Stimulated activated CD8-positive, alpha-beta memory T cell treated with anti-CD3 and anti-CD28 coated beads, Interleukin-15, amount 100 ng/mL, for 4 hours (primary cell): Measurements from ENCODE around the gene GYPB.
"Not testable (repeated sequence)": the region's sequence is repeated elsewhere in the genome, so short reads cannot be mapped to it uniquely, and the experiment has no call there.

Experiments used
- DNase-seq, 2 donors: peaks; one replicate each; pipeline ENCODE4 v3.0.0-alpha.2; 2020; ENCODE audit warnings: low read depth in 2 of 2

Gene GYPB

GRCh38 chr4:144014808-144015207 lies 4.4 kb downstream of the GYPB start:
- no peak for DNase-seq

DNA sequence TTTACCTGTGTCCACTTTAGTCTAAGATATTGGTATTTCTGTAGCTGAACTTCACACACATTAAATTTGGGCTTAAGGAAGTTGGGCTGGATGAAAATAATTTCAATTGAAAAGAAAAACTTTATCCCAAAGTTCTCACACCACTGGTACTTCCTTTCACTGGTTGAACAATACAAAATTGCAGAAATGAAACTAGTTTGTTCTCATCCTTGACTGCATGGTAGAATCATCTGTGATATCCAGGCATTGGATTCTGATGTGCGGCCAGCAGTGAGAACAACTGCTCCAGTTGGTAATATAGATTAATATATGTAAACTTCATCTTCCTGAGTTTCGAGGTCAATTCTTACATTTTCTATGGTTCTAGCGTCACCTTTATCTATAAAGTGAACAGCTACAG lies 10.6 kb downstream of the GYPB start:
- not testable (repeated sequence) for DNase-seq

- not testable (repeated sequence) for DNase-seq
Observed at GRCh38 chr4:144007960-144008359, 11.2 kb downstream of the GYPB start.

DNA sequence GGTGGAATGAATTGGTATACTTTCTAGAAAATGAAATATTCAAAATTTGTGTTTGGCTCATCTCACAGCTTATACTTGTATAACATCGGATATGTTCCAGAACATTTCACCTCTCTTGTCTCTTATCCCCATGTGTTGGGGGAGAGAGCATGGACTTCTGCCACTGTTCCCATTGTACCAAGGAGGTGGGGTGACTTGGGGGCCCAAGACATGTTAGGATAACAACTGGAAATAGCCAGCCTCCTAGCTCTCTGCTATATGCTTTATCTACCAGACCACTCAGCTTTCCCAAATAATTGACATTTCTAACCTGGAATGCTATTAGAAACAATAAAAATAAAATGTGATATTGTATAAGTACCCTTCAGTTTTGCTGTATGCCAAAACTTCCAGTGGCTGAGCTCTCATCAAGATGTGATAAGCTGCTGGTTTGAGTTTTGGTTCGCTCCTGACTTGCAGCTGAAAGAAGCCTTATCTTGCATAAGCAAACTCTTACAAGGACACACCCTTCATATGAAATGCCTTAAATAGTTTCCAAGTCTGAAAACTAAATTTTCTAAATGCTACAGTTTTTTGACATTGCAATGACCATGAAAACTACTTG lies 12.9 kb downstream of the GYPB start:
- not testable (repeated sequence) for DNase-seq

GRCh38 chr4:144005558-144005953 lies 13.6 kb downstream of the GYPB start:
- not testable (repeated sequence) for DNase-seq

GRCh38 chr4:144004868-144005557 lies 14.2 kb downstream of the GYPB start:
- not testable (repeated sequence) for DNase-seq

DNA sequence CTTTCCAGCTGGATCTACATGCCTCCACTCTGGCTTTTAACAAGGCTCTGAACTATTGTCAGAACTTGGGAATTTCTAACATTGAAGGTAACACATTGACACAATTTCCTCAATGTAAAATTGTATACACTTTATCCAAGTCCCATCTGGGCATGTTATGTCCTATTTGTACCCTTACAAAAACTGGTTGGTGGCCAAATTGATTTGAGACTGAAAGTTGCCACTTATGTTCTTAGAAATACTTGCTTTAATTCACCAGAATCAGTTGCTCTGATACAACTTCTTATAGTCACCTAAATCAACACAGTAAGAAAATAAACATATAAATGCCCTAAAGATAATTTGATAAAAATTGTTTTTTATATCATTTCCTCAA lies 15.3 kb downstream of the GYPB start:
- DNase-seq, result not testable (repeated sequence)

GRCh38 chr4:144003205-144003889 lies 15.8 kb downstream of the GYPB start:
- not testable (repeated sequence) for DNase-seq

- DNase-seq, result not testable (repeated sequence)
Observed at GRCh38 chr4:144000331-144000995, 18.7 kb downstream of the GYPB start.

DNA sequence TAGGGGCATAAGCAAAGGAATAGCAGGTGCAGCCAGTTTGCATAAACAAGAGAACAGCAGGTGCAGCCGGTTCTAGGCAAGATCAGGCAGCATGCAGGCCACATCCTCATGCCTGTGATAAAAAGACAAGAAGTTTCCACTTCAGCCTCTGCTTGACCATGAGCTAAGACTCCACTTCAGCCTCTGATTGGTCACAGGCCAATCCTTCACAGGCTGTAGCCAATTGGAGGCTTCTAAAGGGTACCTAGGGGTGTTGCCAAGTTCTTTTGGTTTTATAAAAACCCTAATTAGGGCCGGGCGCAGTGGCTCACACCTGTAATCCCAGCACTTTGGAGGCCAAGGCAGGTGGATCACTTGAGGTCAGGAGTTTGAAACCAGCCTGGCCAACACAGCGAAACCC lies 23.0 kb downstream of the GYPB start:
- not testable (repeated sequence) for DNase-seq

DNA sequence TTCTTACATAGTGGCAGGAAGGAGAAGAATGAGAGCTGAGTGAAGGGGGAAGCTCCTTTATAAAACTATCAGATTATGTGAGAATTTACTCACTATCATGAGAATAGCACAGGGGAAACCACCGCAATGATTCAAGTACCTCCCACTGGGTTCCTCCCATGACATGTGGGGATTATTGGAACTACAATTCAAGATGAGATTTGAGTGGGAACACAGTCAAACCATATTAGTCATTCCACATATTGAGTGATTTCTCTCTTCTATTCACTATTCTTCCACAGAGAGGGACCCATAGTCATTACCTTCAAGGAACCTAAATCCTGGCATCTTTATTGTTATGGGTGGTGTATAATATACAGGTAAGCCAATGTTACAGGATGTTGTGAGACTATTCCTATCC lies 27.4 kb downstream of the GYPB start:
- DNase-seq, result not testable (repeated sequence)

GRCh38 chr4:143990717-143991116 lies 28.5 kb downstream of the GYPB start:
- DNase-seq, result not testable (repeated sequence)

- no peak for DNase-seq
Observed at GRCh38 chr4:143986180-143986579, 33.0 kb downstream of the GYPB start.

- DNase-seq, result not testable (repeated sequence)
Observed at GRCh38 chr4:143980776-143981175, 38.4 kb downstream of the GYPB start.

GRCh38 chr4:143975527-143975926 lies 43.7 kb downstream of the GYPB start:
- not testable (repeated sequence) for DNase-seq

GRCh38 chr4:143974021-143974420 lies 45.2 kb downstream of the GYPB start:
- not testable (repeated sequence) for DNase-seq

GRCh38 chr4:143961075-143961474 lies 58.1 kb downstream of the GYPB start:
- no peak for DNase-seq

DNA sequence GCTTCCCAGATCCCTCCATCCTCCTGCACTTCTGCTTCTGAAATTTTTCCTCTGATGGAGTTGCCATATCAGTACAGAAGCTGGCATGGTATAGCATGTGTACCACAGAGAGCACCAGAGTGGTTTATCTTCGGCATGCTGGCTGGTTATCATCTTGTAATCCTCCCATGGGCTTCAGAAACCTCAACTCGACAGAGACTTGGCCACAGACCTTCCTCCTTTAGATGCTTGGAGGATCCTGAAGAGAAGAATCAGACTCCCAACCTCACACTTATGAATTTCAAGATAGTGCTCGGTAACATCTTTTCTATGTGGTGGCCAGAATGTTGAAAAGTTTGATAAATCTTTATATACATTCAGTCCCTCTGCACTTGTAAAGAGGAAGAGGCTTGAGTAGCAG lies 63.9 kb downstream of the GYPB start:
- DNase-seq, result not testable (repeated sequence)

- not testable (repeated sequence) for DNase-seq
Observed at GRCh38 chr4:143951458-143951972, 67.7 kb downstream of the GYPB start.

- DNase-seq, result not testable (repeated sequence)
Observed at GRCh38 chr4:143950967-143951366, 68.2 kb downstream of the GYPB start.

DNA sequence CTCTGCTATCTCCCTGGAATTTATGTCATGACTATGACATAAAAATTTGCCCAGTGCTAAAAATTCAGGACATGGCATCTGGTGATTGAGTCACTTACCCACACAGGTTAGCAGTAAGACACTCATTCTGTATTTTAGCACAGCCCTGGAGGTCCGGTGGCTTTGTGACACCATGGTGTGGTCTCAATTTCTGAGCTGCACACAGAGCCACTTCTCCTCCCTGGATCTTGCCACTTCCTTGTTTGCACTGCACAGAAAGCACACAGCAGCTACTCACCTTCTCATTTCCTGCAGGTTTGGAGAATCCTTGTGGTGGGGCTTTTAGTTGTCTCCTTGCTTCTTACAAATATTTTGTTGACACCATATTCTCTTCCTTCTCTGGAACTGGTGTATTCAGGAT lies 69.0 kb downstream of the GYPB start:
- DNase-seq, result not testable (repeated sequence)

DNA sequence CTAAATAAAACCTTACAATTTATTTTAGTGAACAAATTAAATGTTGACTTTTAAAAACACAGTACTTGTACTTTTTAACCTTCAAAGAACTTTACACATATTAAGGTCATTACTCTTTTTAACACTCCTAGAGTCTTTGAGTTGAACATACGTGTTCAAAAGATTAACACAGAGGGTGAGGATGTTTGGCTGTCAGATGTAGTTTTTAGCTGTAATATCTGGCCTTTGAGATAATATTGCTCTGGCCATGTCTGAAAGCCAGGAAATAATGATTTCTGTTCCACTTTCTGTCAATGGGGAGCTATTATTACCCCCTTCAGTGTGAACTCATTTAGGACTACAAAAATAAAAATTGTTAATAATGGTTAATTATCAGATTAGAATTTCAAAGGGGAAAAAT lies 71.7 kb downstream of the GYPB start:
- not testable (repeated sequence) for DNase-seq
